Measurements from ENCODE around the gene KIAA0753.

DNA sequence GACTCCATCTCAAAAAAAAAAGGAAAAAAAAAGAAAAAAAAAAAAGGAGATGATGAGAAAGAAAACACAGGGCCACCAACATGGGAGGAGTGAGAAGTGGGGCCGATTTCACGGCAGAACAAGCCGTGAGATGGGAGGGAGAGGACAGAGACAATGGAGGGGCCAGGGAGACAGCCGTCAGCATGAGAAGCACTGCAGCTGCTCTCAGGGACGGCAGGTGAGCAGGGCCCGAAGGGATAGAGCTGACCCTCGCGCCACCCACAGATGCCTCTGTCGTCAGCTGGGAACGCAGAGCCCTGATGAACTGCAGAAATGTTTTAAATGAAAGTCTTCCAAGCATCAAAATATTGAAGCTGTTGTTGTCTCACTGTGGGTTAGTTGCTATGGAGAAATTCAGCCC is 104.5 kb downstream of the KIAA0753 start:
- TF ChIP-seq POLR2A (IDR thresholded peaks at IDR 0.05), result no peak
- TF ChIP-seq, protein P1, sequence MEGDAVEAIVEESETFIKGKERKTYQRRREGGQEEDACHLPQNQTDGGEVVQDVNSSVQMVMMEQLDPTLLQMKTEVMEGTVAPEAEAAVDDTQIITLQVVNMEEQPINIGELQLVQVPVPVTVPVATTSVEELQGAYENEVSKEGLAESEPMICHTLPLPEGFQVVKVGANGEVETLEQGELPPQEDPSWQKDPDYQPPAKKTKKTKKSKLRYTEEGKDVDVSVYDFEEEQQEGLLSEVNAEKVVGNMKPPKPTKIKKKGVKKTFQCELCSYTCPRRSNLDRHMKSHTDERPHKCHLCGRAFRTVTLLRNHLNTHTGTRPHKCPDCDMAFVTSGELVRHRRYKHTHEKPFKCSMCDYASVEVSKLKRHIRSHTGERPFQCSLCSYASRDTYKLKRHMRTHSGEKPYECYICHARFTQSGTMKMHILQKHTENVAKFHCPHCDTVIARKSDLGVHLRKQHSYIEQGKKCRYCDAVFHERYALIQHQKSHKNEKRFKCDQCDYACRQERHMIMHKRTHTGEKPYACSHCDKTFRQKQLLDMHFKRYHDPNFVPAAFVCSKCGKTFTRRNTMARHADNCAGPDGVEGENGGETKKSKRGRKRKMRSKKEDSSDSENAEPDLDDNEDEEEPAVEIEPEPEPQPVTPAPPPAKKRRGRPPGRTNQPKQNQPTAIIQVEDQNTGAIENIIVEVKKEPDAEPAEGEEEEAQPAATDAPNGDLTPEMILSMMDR (IDR thresholded peaks at IDR 0.05 in 4 of 5, conservative IDR thresholded peaks at IDR 0.05 in 1 of 5), result no peak
